ENCODE measurements around the gene H2AZ2. TPM values are rescaled to one million over a fixed set of nuclear protein-coding genes. Genes with fewer than 3 reads are reported as not detected.
"Not testable (repeated sequence)": the region's sequence is repeated elsewhere in the genome, so short reads cannot be mapped to it uniquely, and the experiment has no call there.

The H2AZ2 gene
- total RNA-seq, 2 donors from 2014 or later = 46.5 to 59.9 TPM

DNA sequence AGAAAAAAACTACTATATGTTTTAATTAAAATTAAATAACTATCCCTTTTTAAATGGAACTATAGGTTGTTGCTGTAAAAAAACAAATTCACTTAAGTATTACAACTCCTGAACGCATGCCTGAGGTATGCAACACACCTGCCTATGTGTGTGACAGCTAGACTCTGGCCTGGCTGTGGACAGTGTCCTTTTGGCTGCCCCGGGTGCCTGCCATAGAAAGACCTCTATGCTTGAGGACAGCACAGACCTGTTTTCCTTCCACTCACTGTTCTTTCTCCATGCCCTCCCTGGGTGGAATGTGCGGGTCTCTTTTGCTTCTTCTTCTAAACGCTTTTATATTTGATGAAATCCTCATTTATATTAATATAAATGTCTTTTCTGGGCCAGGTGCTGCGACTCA lies 57.9 kb downstream of the H2AZ2 start:
- WGBS, 2 donors = 68 to 70% methylated on average over 5 of the region's 5 CpGs
- no peaks in the 10 kb centered on the region for H3K36me3 ChIP-seq (replicated peaks in 1 of 2; ENCODE audit: insufficient read depth in 1 of 2, low read depth in 2 of 2)
- DNase-seq (no peak), ATAC-seq (no peak)
- no peak overlapping the region for H3K27ac ChIP-seq
- H3K27me3 ChIP-seq = no peaks in the 10 kb centered on the region
- no peaks in the 10 kb centered on the region for H3K9me3 ChIP-seq
- peaks cover 7% of the 10 kb centered on the region for H3K4me1 ChIP-seq
- intact Hi-C loops (cut with DNase I) = no loop called here
- TF ChIP-seq, protein P1, sequence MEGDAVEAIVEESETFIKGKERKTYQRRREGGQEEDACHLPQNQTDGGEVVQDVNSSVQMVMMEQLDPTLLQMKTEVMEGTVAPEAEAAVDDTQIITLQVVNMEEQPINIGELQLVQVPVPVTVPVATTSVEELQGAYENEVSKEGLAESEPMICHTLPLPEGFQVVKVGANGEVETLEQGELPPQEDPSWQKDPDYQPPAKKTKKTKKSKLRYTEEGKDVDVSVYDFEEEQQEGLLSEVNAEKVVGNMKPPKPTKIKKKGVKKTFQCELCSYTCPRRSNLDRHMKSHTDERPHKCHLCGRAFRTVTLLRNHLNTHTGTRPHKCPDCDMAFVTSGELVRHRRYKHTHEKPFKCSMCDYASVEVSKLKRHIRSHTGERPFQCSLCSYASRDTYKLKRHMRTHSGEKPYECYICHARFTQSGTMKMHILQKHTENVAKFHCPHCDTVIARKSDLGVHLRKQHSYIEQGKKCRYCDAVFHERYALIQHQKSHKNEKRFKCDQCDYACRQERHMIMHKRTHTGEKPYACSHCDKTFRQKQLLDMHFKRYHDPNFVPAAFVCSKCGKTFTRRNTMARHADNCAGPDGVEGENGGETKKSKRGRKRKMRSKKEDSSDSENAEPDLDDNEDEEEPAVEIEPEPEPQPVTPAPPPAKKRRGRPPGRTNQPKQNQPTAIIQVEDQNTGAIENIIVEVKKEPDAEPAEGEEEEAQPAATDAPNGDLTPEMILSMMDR (IDR thresholded peaks at IDR 0.05) = no peak
- TF ChIP-seq POLR2A (IDR thresholded peaks at IDR 0.05) = no peak
- no peak overlapping the region for H3K4me3 ChIP-seq

GRCh38 chr7:44787762-44788161 lies 60.1 kb downstream of the H2AZ2 start:
- peak in 2 of 4 donors; percentile 54 to 60 for DNase-seq
- TF ChIP-seq, protein P1 (IDR thresholded peaks at IDR 0.05) = no peak
- TF ChIP-seq POLR2A (IDR thresholded peaks at IDR 0.05) = no peak
- WGBS, 2 donors = 45 to 52% methylated on average over 3 of the region's 3 CpGs
- H3K4me1 ChIP-seq = peaks cover 18% of the 10 kb centered on the region
- no peaks in the 10 kb centered on the region for H3K36me3 ChIP-seq (replicated peaks in 1 of 2; ENCODE audit: insufficient read depth in 1 of 2, low read depth in 2 of 2)
- H3K27me3 ChIP-seq = no peaks in the 10 kb centered on the region
- H3K9me3 ChIP-seq = no peaks in the 10 kb centered on the region
- intact Hi-C loops (cut with DNase I) = no loop called here
- peak overlapping the region in 1 of 4 donors; percentile 37 for H3K27ac ChIP-seq
- H3K4me3 ChIP-seq = no peak overlapping the region
- ATAC-seq = peak; percentile 45

GRCh38 chr7:44787041-44787440 lies 60.8 kb downstream of the H2AZ2 start:
- H3K9me3 ChIP-seq = no peaks in the 10 kb centered on the region
- DNase-seq (no peak), ATAC-seq (no peak)
- intact Hi-C loops (cut with DNase I) = no loop called here
- H3K36me3 ChIP-seq (replicated peaks in 1 of 2; ENCODE audit: insufficient read depth in 1 of 2, low read depth in 2 of 2) = no peaks in the 10 kb centered on the region
- H3K27me3 ChIP-seq = no peaks in the 10 kb centered on the region
- WGBS, 2 donors = 78 to 89% methylated on average over 4 of the region's 4 CpGs
- no peak overlapping the region for H3K4me3 ChIP-seq
- H3K4me1 ChIP-seq = peaks cover 18% of the 10 kb centered on the region
- TF ChIP-seq, protein P1 (IDR thresholded peaks at IDR 0.05) = no peak
- TF ChIP-seq POLR2A (IDR thresholded peaks at IDR 0.05) = no peak
- no peak overlapping the region for H3K27ac ChIP-seq

GRCh38 chr7:44785218-44785617 lies 62.7 kb downstream of the H2AZ2 start:
- DNase-seq; intact Hi-C loops (cut with DNase I); H3K4me3 ChIP-seq; ATAC-seq; H3K9me3 ChIP-seq; H3K27me3 ChIP-seq; H3K36me3 ChIP-seq (replicated peaks in 1 of 2; ENCODE audit: insufficient read depth in 1 of 2, low read depth in 2 of 2): not testable (repeated sequence)
- 97 to 98% methylated on average over 3 of the region's 3 CpGs for WGBS, 2 donors
- peaks cover 18% of the 10 kb centered on the region for H3K4me1 ChIP-seq
- H3K27ac ChIP-seq = peak overlapping the region in 1 of 4 donors; percentile 27

DNA sequence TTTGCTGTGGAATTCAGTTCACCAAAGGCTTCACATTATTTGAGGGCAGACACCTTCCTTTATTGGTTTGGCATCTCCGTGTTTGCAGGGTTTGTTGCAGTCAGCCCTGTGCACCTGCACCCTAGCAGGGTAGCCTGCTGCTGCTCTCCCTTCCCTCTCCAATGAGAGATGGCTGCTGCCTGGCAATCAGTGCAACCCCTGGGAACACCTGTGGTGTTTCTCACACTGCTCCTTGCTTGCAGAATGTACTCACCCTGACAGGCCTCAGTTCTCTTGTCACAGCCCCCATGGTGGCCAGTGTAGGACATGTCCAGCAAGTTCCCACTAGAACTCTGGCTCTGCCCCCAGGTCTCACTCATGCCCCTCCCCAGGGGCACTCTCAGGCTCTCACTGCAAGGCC lies 63.5 kb downstream of the H2AZ2 start:
- H3K4me1 ChIP-seq = peaks cover 18% of the 10 kb centered on the region
- H3K9me3 ChIP-seq = no peaks in the 10 kb centered on the region
- no peak overlapping the region for H3K4me3 ChIP-seq
- peak; percentile 74 to 86 (median 81) for DNase-seq
- intact Hi-C loops (cut with DNase I) = no loop called here
- TF ChIP-seq POLR2A (IDR thresholded peaks at IDR 0.05) = no peak
- TF ChIP-seq, protein P1 (IDR thresholded peaks at IDR 0.05) = no peak
- no peaks in the 10 kb centered on the region for H3K36me3 ChIP-seq (replicated peaks in 1 of 2; ENCODE audit: insufficient read depth in 1 of 2, low read depth in 2 of 2)
- no peaks in the 10 kb centered on the region for H3K27me3 ChIP-seq
- peak overlapping the region in 1 of 4 donors; percentile 27 for H3K27ac ChIP-seq
- WGBS, 2 donors = 27 to 33% methylated on average over 1 of the region's 1 CpG
- peak; percentile 89 for ATAC-seq

Data from body of pancreas (tissue), 4 donors.